Mesodermal cell (in vitro differentiated cells): ENCODE data around the gene SLC35G3.
"Not testable (repeated sequence)": the region's sequence is repeated elsewhere in the genome, so short reads cannot be mapped to it uniquely, and the experiment has no call there.

ENCODE experiments used
- H3K27ac ChIP-seq: 2 replicates; pipeline ENCODE4 v1.7.0; 2013; ENCODE audit warnings: mild to moderate bottlenecking, low read depth, low read length, moderate library complexity; ENCODE audit not compliant: severe bottlenecking
- H3K36me3 ChIP-seq: 2 replicates; pipeline ENCODE4 v1.7.1; 2013; ENCODE audit warnings: mild to moderate bottlenecking, low read length, moderate library complexity; ENCODE audit not compliant: control insufficient read depth, insufficient read depth
- H3K4me1 ChIP-seq: one replicate; pipeline ENCODE4 v1.7.1; 2013; ENCODE audit warnings: mild to moderate bottlenecking, low read length; ENCODE audit not compliant: insufficient read depth, control insufficient read depth, poor library complexity, severe bottlenecking
- H3K4me3 ChIP-seq: 2 replicates; pipeline ENCODE4 v1.7.0; 2013; ENCODE audit warnings: low read length, control low read depth, mild to moderate bottlenecking; ENCODE audit not compliant: insufficient read depth, poor library complexity, severe bottlenecking; ENCODE audit errors: extremely low read depth
- H3K9me3 ChIP-seq: 2 replicates; pipeline ENCODE4 v1.7.1; 2013; ENCODE audit warnings: mild to moderate bottlenecking, low read length, moderate library complexity; ENCODE audit not compliant: control insufficient read depth
- WGBS, 2 experiments: methylation state at CpG; one replicate each; pipeline ENCODE4 v1.1.5; 2013; ENCODE audit warnings: missing lambda C conversion rate in 2 of 2; ENCODE audit not compliant: insufficient coverage in 2 of 2; 5-methylcytosine and 5-hydroxymethylcytosine counted together

SLC35G3 gene

DNA sequence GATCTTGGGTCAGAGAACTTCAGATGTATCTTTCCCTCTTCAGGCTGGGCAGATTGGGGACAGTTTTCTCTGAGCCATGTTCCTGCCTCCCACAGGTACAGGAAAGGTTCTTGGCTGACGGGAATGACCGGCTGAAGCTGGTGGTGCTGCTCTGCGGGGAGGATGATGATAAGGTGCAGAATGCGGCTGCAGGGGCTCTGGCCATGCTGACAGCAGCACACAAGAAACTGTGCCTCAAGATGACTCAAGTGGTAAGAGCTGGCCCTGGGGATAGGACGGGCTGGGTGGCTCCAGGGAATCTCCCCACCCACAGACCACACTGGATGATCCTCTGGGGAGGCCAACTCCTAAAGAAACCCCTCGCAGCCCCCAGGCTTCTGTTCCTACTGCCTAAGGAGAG, 10.9 kb downstream of the SLC35G3 start:
- Histone ChIP-seq H3K9me3 (no peaks in the 10 kb centered on the region), H3K4me3 (no peak overlapping the region), H3K36me3 (no peaks in the 10 kb centered on the region), H3K27ac (no peak overlapping the region), H3K4me1 (no peaks in the 10 kb centered on the region)
- WGBS, 2 experiments: 75 to 89% methylated on average over 4 of the region's 6 CpGs

DNA sequence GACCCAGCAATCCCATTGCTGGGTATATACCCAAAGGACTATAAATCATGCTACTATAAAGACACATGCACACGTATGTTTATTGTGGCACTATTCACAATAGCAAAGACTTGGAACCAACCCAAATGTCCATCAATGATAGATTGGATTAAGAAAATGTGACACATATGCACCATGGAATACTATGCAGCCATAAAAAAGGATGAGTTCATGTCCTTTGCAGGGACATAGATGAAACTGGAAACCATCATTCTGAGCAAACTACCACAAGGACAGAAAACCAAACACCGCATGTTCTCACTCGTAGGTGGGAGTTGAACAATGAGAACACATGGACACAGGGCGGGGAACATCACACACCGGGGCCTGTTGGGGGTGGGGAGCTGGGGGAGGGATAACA, 14.8 kb downstream of the SLC35G3 start:
- H3K9me3 ChIP-seq, H3K27ac ChIP-seq, H3K4me1 ChIP-seq, H3K36me3 ChIP-seq, H3K4me3 ChIP-seq: not testable (repeated sequence)
- WGBS, 2 experiments: 83 to 88% methylated on average over 1 to 2 of the region's 5 CpGs

DNA sequence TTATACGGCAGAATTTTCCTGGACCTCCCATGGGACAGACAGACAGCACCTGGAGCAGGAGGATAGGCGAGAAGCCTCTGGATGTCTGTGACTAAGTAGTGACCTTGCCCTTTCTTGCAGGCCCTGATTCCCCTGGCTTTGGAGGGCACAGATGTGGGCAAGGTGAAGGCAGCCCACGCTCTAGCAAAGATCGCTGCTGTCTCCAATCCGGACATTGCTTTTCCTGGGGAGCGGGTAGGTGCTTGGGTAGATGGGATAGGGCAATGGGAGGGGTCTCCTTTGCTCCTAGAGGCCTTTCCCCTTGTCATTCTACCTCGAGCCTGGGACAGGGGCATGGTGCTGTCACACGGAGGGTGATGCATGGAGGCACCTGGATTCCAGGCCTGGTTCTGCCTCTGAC, 17.3 kb downstream of the SLC35G3 start:
- no peak overlapping the region for H3K4me3 ChIP-seq
- 80 to 81% methylated on average over 5 to 6 of the region's 8 CpGs for WGBS, 2 experiments

DNA sequence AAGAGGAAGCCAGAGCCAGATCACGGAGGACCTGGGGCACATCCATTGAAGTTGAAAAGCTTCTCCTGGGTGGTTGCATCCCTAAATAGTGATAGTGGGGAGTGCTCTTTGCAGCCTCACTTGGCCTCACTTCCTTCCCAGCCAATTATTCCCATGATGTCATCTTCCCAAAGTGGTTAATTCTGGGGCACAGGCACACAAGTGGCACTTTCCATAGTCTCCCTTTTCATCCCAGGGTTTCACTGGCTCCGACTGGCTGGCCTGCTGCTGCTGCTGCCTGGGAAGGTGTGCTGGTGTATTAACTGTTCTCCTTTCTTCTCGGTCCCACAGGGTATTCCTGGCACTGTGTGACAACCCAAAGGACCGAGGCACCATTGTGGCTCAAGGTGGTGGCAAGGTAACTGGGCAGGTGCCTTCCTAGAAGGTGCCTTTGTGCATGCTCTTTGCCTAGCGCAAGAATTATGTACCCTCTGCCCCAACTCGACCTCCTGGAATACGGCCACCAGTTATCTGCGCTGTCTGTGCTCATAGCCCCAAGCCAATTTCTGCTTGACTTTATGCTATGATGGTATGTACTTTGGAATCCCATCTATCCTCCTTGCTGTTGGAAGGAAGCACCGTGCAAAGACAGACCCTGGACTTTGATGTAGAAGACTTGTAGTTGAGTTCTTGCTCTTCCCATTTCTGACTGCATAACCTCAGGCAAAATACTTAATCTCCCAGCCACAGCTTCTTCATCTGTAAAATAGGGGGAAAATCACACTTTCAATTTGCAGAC, 18.4 kb downstream of the SLC35G3 start:
- H3K27ac ChIP-seq: no peak overlapping the region
- H3K4me3 ChIP-seq: no peak overlapping the region
- WGBS, 2 experiments: 77 to 81% methylated on average over 5 to 7 of the region's 9 CpGs
- H3K4me1 ChIP-seq: no peaks in the 10 kb centered on the region
- no peaks in the 10 kb centered on the region for H3K9me3 ChIP-seq
- no peaks in the 10 kb centered on the region for H3K36me3 ChIP-seq

More for the DNA sequence above, 17.3 kb downstream of the SLC35G3 start:
- H3K4me1 ChIP-seq: no peaks in the 10 kb centered on the region
- no peaks in the 10 kb centered on the region for H3K36me3 ChIP-seq
- no peak overlapping the region for H3K27ac ChIP-seq
- no peaks in the 10 kb centered on the region for H3K9me3 ChIP-seq

DNA sequence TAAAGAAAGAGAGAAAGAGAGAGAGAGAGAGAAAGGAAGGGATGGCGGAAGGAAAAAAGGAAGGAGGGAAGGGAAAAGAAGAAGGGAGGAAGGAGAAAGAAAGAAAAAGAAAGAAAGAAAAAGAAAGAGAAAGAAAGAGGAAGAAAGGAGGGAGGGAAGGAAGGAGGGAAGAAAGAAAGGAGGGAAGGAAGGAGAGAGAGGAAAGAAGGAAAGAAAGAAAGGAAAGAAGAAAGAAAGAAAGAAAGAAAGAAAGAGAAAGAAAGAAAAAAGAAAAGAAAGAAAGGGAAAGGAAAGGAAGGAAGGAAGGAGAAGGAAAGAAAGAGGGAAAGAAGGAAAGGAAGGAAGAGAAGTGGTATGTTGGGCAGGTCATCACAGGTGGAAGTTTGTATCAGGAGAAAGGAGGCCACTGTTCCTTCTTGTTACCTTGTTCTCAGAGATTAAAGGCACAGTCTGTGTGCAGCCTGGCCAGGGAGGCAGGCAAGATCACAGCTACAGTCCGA, 19.3 kb downstream of the SLC35G3 start:
- H3K27ac ChIP-seq: no peak overlapping the region
- no peaks in the 10 kb centered on the region for H3K36me3 ChIP-seq
- no peaks in the 10 kb centered on the region for H3K9me3 ChIP-seq
- no peak overlapping the region for H3K4me3 ChIP-seq
- no peaks in the 10 kb centered on the region for H3K4me1 ChIP-seq
- WGBS, 2 experiments: 93 to 100% methylated on average over 2 of the region's 2 CpGs

DNA sequence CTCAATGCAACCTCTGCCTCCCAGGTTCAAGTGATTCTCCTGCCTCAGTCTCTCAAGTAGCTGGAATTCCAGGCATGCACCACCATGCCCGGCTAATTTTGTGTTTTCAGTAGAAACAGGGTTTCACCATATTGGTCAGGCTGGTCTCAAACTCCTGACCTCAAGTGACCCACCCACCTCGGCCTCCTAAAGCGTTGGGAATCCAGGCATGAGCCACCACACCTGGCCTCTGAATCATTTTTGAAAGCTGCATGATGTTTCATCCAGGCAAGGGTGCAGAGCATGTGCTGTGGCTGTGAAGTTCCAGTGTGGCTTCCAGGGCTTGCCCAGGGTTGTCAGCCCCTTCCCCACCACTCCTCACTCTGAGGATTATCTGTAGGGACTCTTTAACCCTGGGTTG, 21.9 kb downstream of the SLC35G3 start:
- not testable (repeated sequence) for H3K36me3 ChIP-seq, H3K4me3 ChIP-seq, H3K9me3 ChIP-seq, H3K4me1 ChIP-seq, H3K27ac ChIP-seq
- whole genome bisulfite sequencing, 2 experiments: 82 to 83% methylated on average over 1 to 3 of the region's 3 CpGs

DNA sequence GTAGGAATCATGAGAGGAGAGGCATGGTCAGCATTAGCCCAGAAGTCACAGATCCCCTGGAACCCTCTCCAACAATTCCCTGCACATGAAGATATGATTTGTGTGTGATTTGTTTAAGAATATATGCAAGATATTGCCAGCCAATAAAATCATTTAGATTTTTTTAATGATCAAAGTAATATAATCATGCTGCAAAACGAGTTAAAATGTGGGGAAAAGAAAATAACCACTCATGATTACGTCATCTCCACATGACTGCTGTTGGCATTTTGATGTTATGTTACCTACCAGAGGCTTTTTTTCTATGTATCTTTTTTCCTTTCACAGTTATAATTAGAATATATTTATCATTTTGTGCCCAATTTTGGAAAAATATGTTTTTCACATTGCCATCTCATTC, 22.4 kb downstream of the SLC35G3 start:
- Histone ChIP-seq H3K36me3 (no peaks in the 10 kb centered on the region), H3K9me3 (no peaks in the 10 kb centered on the region), H3K27ac (no peak overlapping the region), H3K4me1 (no peaks in the 10 kb centered on the region), H3K4me3 (no peak overlapping the region)
- WGBS, 2 experiments: no CpG with 5 or more reads among the region's 2 CpGs

DNA sequence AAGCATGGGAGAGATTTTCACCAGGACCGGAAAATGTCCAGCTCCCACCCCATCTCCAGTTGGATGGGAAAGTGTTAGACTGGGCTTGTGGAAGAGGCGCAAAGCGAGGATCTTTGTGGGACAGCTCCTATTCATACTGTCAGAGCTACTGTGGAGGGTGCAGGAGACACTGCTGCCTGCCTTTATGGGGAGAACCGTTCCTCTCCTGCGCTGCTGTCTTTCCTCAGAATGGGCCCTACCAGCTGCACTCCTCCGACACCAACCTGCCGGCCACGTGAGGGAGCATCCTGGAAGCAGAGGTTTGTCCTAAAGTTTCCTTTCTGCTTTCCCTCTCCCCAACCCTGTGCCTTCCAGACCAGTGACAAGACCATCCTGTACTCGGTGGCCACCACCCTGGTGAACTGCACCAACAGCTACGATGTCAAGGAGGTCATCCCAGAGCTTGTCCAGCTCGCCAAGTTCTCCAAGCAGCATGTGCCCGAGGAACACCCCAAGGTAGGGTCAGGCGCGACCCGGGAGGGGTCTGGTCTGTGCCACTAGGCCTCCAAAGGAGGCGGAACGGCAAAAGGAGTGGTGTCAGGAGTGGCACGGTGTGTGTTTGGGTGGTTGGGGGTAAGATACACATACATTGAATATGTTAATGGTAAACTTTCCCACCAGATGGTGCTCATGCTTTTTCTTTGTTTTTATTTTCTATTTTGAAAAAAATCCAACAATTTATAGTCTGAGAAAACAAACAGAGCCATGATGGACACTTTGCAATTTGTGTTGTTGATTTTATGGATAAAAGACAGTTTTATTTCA, 23.0 kb downstream of the SLC35G3 start:
- 84 to 89% methylated on average over 8 to 15 of the region's 18 CpGs for WGBS, 2 experiments
- Histone ChIP-seq H3K4me1 (no peaks in the 10 kb centered on the region), H3K27ac (no peak overlapping the region), H3K4me3 (no peak overlapping the region), H3K9me3 (no peaks in the 10 kb centered on the region), H3K36me3 (no peaks in the 10 kb centered on the region)

DNA sequence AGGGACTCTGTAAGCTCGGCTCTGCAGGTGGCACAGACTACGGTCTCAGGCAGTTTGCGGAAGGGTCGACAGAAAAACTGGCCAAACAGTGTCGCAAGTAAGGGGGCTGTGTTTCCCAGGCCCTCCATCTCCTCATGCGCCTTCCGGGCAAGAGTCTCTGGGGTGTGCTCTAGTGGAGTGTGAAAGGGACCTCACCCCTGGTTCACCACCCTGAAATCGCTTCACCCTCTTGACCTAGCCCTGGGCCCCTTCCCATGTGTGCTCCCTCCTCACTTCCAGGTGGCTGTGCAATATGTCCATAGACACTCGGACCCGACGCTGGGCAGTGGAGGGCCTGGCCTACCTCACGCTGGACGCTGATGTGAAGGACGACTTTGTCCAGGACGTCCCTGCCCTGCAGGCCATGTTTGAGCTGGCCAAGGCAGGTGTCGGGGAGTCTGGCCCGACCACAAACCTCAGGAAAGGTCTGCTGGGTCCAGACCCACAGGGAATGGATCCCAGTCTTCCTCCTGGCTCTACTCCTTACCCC, 24.3 kb downstream of the SLC35G3 start:
- WGBS, 2 experiments: 88 to 91% methylated on average over 8 to 15 of the region's 17 CpGs
- Histone ChIP-seq H3K4me1 (no peaks in the 10 kb centered on the region), H3K36me3 (no peaks in the 10 kb centered on the region), H3K9me3 (no peaks in the 10 kb centered on the region), H3K4me3 (no peak overlapping the region), H3K27ac (no peak overlapping the region)

DNA sequence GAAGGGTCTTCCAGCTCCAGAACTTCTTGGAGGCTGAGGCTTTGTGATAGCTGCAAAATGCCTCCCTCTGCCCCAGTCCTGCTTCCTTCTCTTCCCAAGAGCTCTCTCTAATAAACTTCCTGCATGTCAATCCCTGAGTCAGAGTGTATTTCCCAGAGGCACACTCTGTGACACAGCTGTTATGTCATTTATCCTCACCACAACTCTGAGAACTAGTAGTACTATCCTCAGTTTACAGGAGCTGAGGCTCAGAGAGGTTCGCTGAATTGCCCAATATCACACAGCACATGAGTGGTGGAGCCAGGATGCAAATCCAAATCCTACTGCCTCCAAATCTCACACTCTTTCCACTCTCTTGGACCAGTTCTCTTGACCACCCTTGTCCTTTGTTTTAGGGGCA, 26.5 kb downstream of the SLC35G3 start:
- no peaks in the 10 kb centered on the region for H3K36me3 ChIP-seq
- no peak overlapping the region for H3K4me3 ChIP-seq
- H3K4me1 ChIP-seq: no peaks in the 10 kb centered on the region
- WGBS, 2 experiments: 88 to 100% methylated on average over 1 of the region's 1 CpG
- H3K9me3 ChIP-seq: no peaks in the 10 kb centered on the region
- no peak overlapping the region for H3K27ac ChIP-seq
